Measurements from ENCODE around the gene MOSMO.

- no peak for TF ChIP-seq CTCF (IDR thresholded peaks at IDR 0.05)
- no peak for TF ChIP-seq POLR2A (IDR thresholded peaks at IDR 0.05)
Observed at GRCh38 chr16:21962475-21962874, 45.4 kb upstream of the MOSMO start.

All from heart left ventricle (tissue), 13 donors.